Suprapubic skin (tissue), 4 donors: Measurements from ENCODE around the gene MCOLN3. TPM values are rescaled to one million over a fixed set of nuclear protein-coding genes. Genes with fewer than 3 reads are reported as not detected.

Experiments used
- DNase-seq, 2 donors: peaks; one replicate each; pipeline ENCODE4 v3.0.0-alpha.2; 2019; ENCODE audit warnings: low spot score in 2 of 2
- H3K27ac ChIP-seq: fragments of 200-600 bp; sonication (generic); one replicate; pipeline ENCODE4 v1.5.1; 2019
- H3K27me3 ChIP-seq: fragments of 200-600 bp; sonication (generic); one replicate; pipeline ENCODE4 v1.5.1; 2019
- H3K36me3 ChIP-seq: fragments of 200-600 bp; sonication (generic); one replicate; pipeline ENCODE4 v1.5.1; 2019
- H3K4me1 ChIP-seq: fragments of 200-600 bp; sonication (generic); one replicate; pipeline ENCODE4 v1.5.1; 2019
- H3K4me3 ChIP-seq: fragments of 200-600 bp; sonication (generic); one replicate; pipeline ENCODE4 v1.5.1; 2019; ENCODE audit warnings: mild to moderate bottlenecking
- H3K9me3 ChIP-seq: fragments of 200-600 bp; sonication (generic); one replicate; pipeline ENCODE4 v1.5.1; 2019
- EP300 ChIP-seq: sonication (generic); formaldehyde crosslinking; IDR thresholded peaks from one replicate; pipeline ENCODE4 v1.6.1; 2017; ENCODE audit warnings: antibody characterized with exemption
- POLR2A ChIP-seq, 2 donors: fragments of 450-650 bp; IDR thresholded peaks; one replicate each; pipeline ENCODE4 v1.6.1; 2017; ENCODE audit warnings: antibody characterized with exemption in 2 of 2, mild to moderate bottlenecking in 2 of 2, moderate library complexity in 2 of 2
- POLR2AphosphoS5 ChIP-seq, 3 donors: sonication (generic); formaldehyde crosslinking; IDR thresholded peaks; one replicate each; pipeline ENCODE4 v1.6.1; 2017; ENCODE audit warnings: antibody characterized with exemption in 3 of 3
- WGBS: methylation state at CpG from one replicate; pipeline ENCODE4 v1.1.5; 2018; 5-methylcytosine and 5-hydroxymethylcytosine counted together
- total RNA-seq, 4 donors: library from RNA; depleted of rRNA; stranded (reverse); fragments of >200 nt; gene quantifications; one replicate each; pipeline ENCODE4 v1.1.0, GENCODE V29; 2016
- TF ChIP-seq, protein P1 (sequence below), 2 donors: fragments of 200-600 bp in 1 of 2; fragments of 450-650 bp in 1 of 2; sonication (generic) in 1 of 2; IDR thresholded peaks; one replicate each; pipeline ENCODE4 v1.5.1; 2016 to 2019; ENCODE audit warnings: antibody characterized with exemption in 2 of 2, mild to moderate bottlenecking in 1 of 2, moderate library complexity in 1 of 2

The MCOLN3 gene
- 10 to 100 TPM in 1 of 4 donors, 1 to 10 TPM in 3; 2.0 to 10.7 (median 6.1) TPM for total RNA-seq

DNA sequence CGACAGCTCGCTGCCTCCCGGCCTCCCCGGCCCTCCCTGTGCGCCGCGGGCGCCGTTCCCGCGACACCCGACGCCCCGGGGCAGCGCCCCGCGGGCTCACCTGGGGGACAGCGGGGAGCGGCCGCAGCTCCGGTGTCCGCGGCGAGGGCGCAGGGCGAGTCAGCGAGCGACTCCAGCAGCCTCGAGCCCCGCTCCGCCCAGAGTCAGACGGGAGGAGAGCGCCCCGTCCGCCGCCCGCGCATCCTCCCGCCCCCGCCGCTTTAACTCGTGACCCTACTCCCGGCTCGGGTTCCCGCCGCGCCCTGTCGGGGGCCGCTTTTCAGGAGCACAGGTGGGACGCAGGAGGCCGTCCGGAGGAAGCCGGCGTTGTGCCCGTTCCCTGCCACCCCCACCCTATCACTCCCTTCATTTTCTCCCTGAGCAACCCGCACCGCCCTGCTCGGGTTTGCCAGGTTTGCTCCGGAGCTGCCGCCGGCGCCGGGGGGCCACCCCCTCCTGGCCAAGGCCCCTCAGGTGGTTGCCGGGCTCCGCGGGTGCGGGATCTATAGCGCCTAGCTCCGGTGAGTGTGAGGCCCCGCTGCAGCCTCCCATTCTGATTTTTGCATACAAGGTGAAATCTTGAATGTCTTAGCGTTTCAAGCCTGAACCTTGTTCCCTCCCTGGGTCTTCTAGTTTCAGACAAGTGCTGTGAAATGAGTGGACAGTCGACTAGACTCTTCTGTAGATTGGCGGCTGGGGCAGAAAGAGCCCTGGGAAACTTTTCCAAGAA, at the start of gene MCOLN3:
TSS of gene MCOLN3 (minus strand) at position 205 of the 769 bp plus-strand sequence. CDS start 3,140 bp downstream, outside the sequence.
- no peaks in the 10 kb centered on the region for H3K36me3 ChIP-seq
- no peak for TF ChIP-seq EP300
- no peak for TF ChIP-seq POLR2A (IDR thresholded peaks at IDR 0.05)
- peak within 1 kb of the TSS; percentile 75 for H3K27ac ChIP-seq
- H3K27me3 ChIP-seq, result peaks cover 27% of the 10 kb centered on the region
- no peaks in the 10 kb centered on the region for H3K9me3 ChIP-seq
- peak; percentile 73 to 80 for DNase-seq
- peaks cover 17% of the 10 kb centered on the region for H3K4me1 ChIP-seq
- WGBS, result 4% methylated on average over 23 of the region's 73 CpGs
- H3K4me3 ChIP-seq, result peak within 1 kb of the TSS; percentile 74

- Histone ChIP-seq H3K27me3 (no peaks in the 10 kb centered on the region), H3K27ac (no peak overlapping the region), H3K4me1 (no peaks in the 10 kb centered on the region), H3K9me3 (no peaks in the 10 kb centered on the region), H3K36me3 (no peaks in the 10 kb centered on the region), H3K4me3 (no peak overlapping the region)
- 95% methylated on average over 2 of the region's 2 CpGs for WGBS
- TF ChIP-seq, protein P1, sequence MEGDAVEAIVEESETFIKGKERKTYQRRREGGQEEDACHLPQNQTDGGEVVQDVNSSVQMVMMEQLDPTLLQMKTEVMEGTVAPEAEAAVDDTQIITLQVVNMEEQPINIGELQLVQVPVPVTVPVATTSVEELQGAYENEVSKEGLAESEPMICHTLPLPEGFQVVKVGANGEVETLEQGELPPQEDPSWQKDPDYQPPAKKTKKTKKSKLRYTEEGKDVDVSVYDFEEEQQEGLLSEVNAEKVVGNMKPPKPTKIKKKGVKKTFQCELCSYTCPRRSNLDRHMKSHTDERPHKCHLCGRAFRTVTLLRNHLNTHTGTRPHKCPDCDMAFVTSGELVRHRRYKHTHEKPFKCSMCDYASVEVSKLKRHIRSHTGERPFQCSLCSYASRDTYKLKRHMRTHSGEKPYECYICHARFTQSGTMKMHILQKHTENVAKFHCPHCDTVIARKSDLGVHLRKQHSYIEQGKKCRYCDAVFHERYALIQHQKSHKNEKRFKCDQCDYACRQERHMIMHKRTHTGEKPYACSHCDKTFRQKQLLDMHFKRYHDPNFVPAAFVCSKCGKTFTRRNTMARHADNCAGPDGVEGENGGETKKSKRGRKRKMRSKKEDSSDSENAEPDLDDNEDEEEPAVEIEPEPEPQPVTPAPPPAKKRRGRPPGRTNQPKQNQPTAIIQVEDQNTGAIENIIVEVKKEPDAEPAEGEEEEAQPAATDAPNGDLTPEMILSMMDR (IDR thresholded peaks at IDR 0.05), result no peak
- no peak for DNase-seq
These were observed 45.3 kb upstream of the MCOLN3 start for GRCh38 chr1:85093644-85094043.

GRCh38 chr1:85091671-85092280, 43.5 kb upstream of the MCOLN3 start:
- TF ChIP-seq EP300 (no peak), POLR2AphosphoS5 (IDR thresholded peaks at IDR 0.05) (no peak), POLR2A (IDR thresholded peaks at IDR 0.05) (no peak)
- TF ChIP-seq, protein P1 (IDR thresholded peaks at IDR 0.05), result no peak
- no peak for DNase-seq
- Histone ChIP-seq H3K9me3 (no peaks in the 10 kb centered on the region), H3K36me3 (no peaks in the 10 kb centered on the region), H3K27me3 (no peaks in the 10 kb centered on the region), H3K4me1 (no peaks in the 10 kb centered on the region), H3K4me3 (peak overlapping the region; percentile 10), H3K27ac (no peak overlapping the region)
- 49% methylated on average over 11 of the region's 11 CpGs for WGBS

GRCh38 chr1:85090225-85090624, 41.9 kb upstream of the MCOLN3 start:
- Histone ChIP-seq H3K9me3 (no peaks in the 10 kb centered on the region), H3K36me3 (no peaks in the 10 kb centered on the region), H3K27ac (no peak overlapping the region), H3K27me3 (no peaks in the 10 kb centered on the region), H3K4me3 (no peak overlapping the region), H3K4me1 (no peaks in the 10 kb centered on the region)
- no peak for DNase-seq
- TF ChIP-seq POLR2AphosphoS5 (IDR thresholded peaks at IDR 0.05) (no peak), POLR2A (IDR thresholded peaks at IDR 0.05) (no peak), EP300 (no peak)
- TF ChIP-seq, protein P1 (IDR thresholded peaks at IDR 0.05), result no peak
- 86% methylated on average over 1 of the region's 1 CpG for WGBS

GRCh38 chr1:85089203-85089602, 40.9 kb upstream of the MCOLN3 start:
- no peak overlapping the region for H3K4me3 ChIP-seq
- DNase-seq, result no peak
- no peaks in the 10 kb centered on the region for H3K27me3 ChIP-seq
- no peaks in the 10 kb centered on the region for H3K4me1 ChIP-seq
- H3K36me3 ChIP-seq, result no peaks in the 10 kb centered on the region
- no peak overlapping the region for H3K27ac ChIP-seq
- TF ChIP-seq POLR2A (IDR thresholded peaks at IDR 0.05), result no peak
- TF ChIP-seq POLR2AphosphoS5 (IDR thresholded peaks at IDR 0.05), result no peak
- TF ChIP-seq, protein P1 (IDR thresholded peaks at IDR 0.05), result no peak
- no peak for TF ChIP-seq EP300
- H3K9me3 ChIP-seq, result no peaks in the 10 kb centered on the region
